GM12892 (cell line): Measurements from ENCODE around the gene PALLD.
"Not testable (repeated sequence)": the region's sequence is repeated elsewhere in the genome, so short reads cannot be mapped to it uniquely, and the experiment has no call there.

Experiments used
- DNase-seq: peaks from one replicate; pipeline ENCODE4 v3.0.0; 2011; ENCODE audit not compliant: insufficient read length
- FAIRE-seq: peaks from 2 replicates; lab custom pipeline; 2011; peaks lifted over from hg19 to GRCh38; lab: Jason Lieb, UNC
- POLR2A ChIP-seq: IDR thresholded peaks from 2 replicates; pipeline ENCODE4 v1.6.1; 2011; ENCODE audit warnings: low read depth, low read length, control low read depth
- POLR2AphosphoS5 ChIP-seq: IDR thresholded peaks from 2 replicates; pipeline ENCODE4 v1.6.1; 2011; ENCODE audit warnings: low read depth, low read length, control low read depth
- TAF1 ChIP-seq: IDR thresholded peaks from 2 replicates; pipeline ENCODE4 v1.6.1; 2011; ENCODE audit warnings: low read depth, mild to moderate bottlenecking, control low read depth, low read length, borderline replicate concordance

Gene PALLD

GRCh38 chr4:168501407-168501806, 4.6 kb downstream of the PALLD start:
- no peak for DNase-seq
- no peak for FAIRE-seq
- TF ChIP-seq POLR2AphosphoS5 (no peak), TAF1 (no peak), POLR2A (no peak)

GRCh38 chr4:168502861-168503260, 6.0 kb downstream of the PALLD start:
- FAIRE-seq, result no peak
- TF ChIP-seq POLR2AphosphoS5 (no peak), POLR2A (no peak), TAF1 (no peak)
- no peak for DNase-seq

DNA sequence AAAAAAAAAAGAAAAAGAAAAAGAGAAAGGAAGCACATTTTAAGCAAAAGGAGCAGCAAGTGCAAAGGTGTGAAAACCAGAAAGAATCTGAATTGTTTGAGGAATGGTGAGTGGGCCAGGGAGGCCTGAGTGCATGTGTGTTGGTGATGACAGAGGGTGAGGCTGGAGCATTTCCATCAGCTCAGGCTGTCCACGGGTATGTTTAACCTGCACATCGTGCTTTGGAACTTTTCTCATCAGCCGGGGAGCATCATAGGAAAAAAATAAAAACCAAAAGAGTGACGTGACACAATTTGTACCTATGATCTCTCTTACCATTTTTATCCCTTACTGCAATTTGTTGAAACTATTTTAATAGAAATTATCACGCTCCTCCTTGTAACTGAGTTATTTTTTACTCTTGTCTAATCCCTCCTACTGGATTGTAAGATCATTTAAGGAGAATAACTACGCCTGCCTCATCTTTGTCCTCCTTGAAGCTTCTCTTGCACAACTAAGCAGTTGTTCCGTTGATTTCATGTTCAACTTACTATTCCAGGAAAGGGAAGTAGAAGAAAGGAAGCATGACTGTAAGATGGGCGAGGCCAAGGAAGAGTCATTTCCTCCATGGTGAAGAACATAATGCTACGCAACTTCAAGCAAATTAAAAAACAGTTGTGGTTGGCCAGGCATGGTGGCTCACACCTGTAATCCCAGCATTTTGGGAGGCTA, 7.0 kb downstream of the PALLD start:
- TF ChIP-seq POLR2AphosphoS5 (no peak), TAF1 (no peak), POLR2A (no peak)
- DNase-seq, result no peak
- FAIRE-seq, result no peak

DNA sequence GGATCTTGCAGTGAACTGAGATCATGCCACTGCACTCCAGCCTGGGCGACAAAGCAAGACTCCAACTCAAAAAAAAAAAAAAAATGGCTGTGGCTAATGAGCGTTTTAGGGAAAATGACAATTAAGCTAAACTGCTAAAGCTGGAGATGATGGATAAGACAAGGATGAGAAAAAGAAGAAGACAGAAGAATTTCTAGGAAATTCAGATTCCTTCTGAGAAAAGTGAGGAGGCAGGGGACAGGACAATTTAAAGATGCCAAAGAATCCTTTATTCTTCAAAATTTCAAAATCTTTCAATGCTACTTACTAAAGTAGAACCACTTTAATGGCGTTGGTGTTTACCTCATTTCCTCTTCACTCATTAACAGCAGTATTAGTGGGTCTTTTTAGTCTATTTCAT, 7.7 kb downstream of the PALLD start:
- no peak for FAIRE-seq
- DNase-seq, result no peak
- no peak for TF ChIP-seq TAF1
- no peak for TF ChIP-seq POLR2AphosphoS5
- TF ChIP-seq POLR2A, result no peak

DNA sequence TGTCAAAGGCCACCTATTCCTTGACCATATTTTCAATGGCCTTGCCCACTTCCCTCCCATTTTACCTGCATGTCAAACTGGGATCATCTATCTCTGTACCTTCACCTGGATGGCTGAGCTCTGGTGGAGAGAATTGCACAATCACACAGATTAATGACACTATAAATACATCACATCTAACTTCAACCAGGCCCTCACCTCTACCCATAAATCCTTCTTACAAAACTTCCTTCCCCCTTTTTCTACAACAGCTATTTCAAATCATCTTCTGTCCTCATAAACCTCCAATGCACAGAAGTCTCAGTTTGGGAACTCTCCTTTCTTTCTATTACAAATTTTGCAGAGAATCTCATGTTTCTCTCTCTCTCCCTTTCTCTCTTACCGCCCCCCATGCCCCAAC, 9.2 kb downstream of the PALLD start:
- FAIRE-seq (no peak), DNase-seq (no peak)
- TF ChIP-seq POLR2A, result no peak
- TF ChIP-seq TAF1, result no peak
- TF ChIP-seq POLR2AphosphoS5, result no peak

- TF ChIP-seq POLR2A (no peak), POLR2AphosphoS5 (no peak)
- no peak for DNase-seq
- no peak for FAIRE-seq
Measured at GRCh38 chr4:168507178-168507815, 10.4 kb downstream of the PALLD start.

DNA sequence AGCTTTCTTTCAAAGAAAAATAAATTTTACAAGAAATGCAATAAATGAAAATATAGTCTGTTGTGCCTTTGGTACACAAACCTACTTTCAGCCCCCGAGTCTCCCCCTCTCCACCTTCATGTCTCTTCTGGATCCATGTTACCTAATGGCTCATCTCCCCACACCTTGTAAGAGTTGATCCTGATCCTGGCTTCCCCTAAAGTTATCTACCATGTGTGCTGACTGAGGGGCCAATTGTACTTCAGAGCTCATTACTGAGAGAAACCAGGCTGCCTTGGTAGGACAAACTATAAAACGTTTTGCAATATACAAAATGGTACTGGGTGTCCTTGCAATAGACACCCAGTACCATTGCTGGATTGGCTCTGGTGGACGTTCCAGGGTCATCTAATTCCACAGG, 11.8 kb downstream of the PALLD start:
- FAIRE-seq (no peak), DNase-seq (no peak)
- no peak for TF ChIP-seq POLR2A
- no peak for TF ChIP-seq POLR2AphosphoS5
- no peak for TF ChIP-seq TAF1

GRCh38 chr4:168509786-168510185, 12.9 kb downstream of the PALLD start:
- TF ChIP-seq POLR2AphosphoS5 (no peak), TAF1 (no peak), POLR2A (no peak)
- FAIRE-seq, result no peak
- no peak for DNase-seq

GRCh38 chr4:168511780-168512489, 15.1 kb downstream of the PALLD start:
- FAIRE-seq, result no peak
- no peak for TF ChIP-seq TAF1
- TF ChIP-seq POLR2AphosphoS5, result no peak
- no peak for TF ChIP-seq POLR2A

DNA sequence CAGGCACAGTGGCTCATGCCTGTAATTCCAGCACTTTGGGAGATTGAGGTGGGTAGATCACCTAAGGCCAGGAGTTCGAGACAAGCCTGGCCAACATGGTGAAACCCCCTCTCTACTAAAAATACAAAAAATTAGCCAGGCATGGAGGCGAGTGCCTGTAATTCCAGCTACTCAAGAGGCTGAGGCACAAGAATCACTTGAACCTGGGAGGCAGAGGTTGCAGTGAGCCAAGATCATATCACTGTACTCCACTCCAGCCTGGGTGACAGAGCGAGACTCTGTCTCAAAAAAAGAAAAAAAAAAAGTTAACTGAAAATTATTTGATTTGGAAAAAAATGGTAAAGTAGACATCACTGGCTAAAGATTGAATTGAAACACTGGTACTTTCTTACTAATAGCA, 17.0 kb downstream of the PALLD start:
- not testable (repeated sequence) for DNase-seq, FAIRE-seq

More at GRCh38 chr4:168511780-168512489, 15.1 kb downstream of the PALLD start:
- DNase-seq, result no peak

DNA sequence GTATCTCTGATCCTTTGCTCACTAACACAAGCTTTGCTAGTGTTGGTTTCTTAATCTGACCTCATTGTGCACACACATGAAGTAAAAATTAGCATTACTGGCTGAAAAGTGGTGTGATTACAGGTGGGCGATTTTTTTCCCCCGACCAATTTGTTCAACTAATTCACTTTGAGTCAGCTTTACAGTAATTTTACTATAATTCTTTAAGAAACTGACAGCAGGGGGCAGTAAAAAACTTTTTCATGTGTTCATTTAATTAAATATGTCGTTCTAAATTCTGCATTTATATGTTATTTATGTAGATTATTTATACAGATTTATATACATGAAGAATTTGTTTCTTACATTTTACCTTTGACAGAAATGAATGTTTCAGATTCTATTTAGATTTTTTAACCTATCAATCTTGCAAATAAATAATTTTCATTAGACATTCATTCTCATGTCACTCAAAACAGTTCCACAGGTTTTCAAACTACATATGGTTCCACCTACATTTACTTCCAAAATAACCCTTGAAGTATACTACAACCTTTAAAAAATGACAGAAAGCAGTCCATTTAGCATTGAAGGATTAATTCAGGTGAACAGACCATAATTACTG, 17.5 kb downstream of the PALLD start:
- no peak for DNase-seq
- FAIRE-seq, result no peak
- TF ChIP-seq TAF1 (no peak), POLR2AphosphoS5 (no peak)
